LHCN-M2 (cell line): ENCODE results near the gene HLA-DPB1. TPM values are rescaled to one million over a fixed set of nuclear protein-coding genes. Genes with fewer than 3 reads are reported as not detected.

Experiments
- DNase-seq: peaks from one replicate; pipeline ENCODE4 v3.0.0-alpha.2; 2012; ENCODE audit warnings: low read depth
- total RNA-seq: library from RNA; depleted of rRNA; stranded (reverse); fragments of >200 nt; gene quantifications from 2 replicates; pipeline ENCODE4 v1.2.3, GENCODE V29; 2014; rRNA removed

HLA-DPB1 gene
- total RNA-seq, 1 experiment from 2014 or later, result 3.8 TPM

DNA sequence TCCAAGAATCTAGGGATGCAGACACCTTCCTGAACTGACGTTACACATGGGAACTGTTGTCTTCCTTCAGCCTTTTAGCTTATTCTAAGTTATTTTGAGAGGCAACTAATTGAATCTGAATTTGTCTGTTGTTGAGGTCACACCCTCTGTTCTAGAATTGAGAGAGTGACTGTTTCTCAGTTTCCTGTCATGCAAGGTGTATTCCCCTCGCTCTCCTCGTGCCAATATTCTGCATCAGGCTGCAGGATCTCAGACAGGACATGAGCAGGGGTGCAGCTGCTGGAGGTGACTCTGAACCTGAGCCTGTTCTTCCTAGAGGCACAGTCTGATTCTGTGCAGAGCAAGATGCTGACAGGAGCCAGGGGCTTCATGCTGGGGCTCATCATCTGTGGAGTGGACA lies 52.5 kb downstream of the HLA-DPB1 start:
- no peak for DNase-seq

DNA sequence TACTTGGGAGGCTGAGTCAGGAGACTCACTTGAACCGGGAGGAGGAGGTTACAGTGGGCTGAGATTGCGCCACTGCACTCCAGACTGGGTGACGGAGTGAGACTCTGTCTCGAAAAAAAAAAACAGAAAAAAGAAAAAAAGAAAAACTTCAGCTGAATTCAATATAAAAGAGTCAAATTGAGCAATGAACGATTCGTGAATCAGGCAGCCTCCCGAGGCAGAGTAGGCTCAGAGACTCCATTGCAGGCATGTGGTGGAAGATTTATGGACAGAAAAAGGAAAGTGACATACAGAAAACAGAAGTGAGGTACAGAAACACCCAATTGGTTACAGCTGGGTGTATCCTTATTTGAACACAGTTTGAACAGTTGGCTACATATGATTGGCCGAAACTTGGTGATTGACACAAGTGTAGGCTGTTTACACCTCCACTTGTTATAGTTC lies 56.3 kb downstream of the HLA-DPB1 start:
- DNase-seq, result no peak

DNA sequence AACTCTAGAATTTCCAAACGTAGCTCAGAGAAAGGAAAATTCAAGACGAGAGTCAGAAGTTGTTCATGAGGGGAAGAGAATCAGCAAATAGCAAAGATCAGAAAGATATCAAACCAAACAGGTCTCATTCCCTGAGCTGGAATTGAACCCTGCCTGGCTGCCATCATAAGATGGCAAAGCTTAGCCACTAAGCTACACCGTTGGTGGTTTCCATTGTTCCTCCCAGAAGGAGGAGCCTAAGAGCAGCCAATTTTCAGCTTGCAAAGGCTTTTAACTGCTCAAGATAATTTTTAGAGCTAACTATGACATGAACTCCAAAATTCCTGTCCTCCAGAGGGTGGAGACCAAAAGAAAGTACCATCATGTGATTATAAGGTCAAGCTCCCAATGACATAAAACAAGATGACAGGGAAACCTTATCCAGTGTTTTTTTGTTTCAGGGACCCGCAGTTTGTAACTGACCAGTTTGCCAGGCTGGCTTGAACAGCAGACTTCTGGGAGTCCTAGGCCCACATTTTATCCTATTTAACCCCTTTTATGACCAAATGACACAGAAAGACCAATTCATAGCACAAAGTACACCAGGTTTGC lies 60.6 kb downstream of the HLA-DPB1 start:
- DNase-seq, result no peak

Other genes starting within 250 kb of the HLA-DPB1 start
- 6.1 and 6.7 TPM in 2 replicates for gene TAP2, start 237.3 kb upstream of the HLA-DPB1 start, total RNA-seq
- gene PSMB8, start 231.9 kb upstream of the HLA-DPB1 start, total RNA-seq, result 39.8 and 55.6 TPM in 2 replicates
- 50.1 and 56.2 TPM in 2 replicates for gene TAP1, start 222.3 kb upstream of the HLA-DPB1 start, total RNA-seq
- gene PSMB9, start 221.8 kb upstream of the HLA-DPB1 start, total RNA-seq, result 9.0 and 20.0 TPM in 2 replicates
- 0.38 TPM in 1 of 2 replicates, not detected in the other for gene HLA-DMB, start 135.0 kb upstream of the HLA-DPB1 start, total RNA-seq
- 1.9 and 4.0 TPM in 2 replicates for gene HLA-DMA, start 122.9 kb upstream of the HLA-DPB1 start, total RNA-seq
- 113 and 125 TPM in 2 replicates for gene BRD2, start 107.4 kb upstream of the HLA-DPB1 start, total RNA-seq
- 0.06 and 0.23 TPM in 2 replicates for gene HLA-DOA, start 66.4 kb upstream of the HLA-DPB1 start, total RNA-seq
- gene HLA-DPA1, start 2.3 kb upstream of the HLA-DPB1 start, total RNA-seq, result 0.86 and 3.4 TPM in 2 replicates
- 0.96 and 1.1 TPM in 2 replicates for gene COL11A2, start 116.5 kb downstream of the HLA-DPB1 start, total RNA-seq
- 17.4 and 23.0 TPM in 2 replicates for gene RXRB, start 124.7 kb downstream of the HLA-DPB1 start, total RNA-seq
- 91.9 and 104 TPM in 2 replicates for gene SLC39A7, start 124.9 kb downstream of the HLA-DPB1 start, total RNA-seq
- 7.9 and 9.1 TPM in 2 replicates for gene HSD17B8, start 128.7 kb downstream of the HLA-DPB1 start, total RNA-seq
- 17.4 and 22.2 TPM in 2 replicates for gene RING1, start 132.5 kb downstream of the HLA-DPB1 start, total RNA-seq
- gene VPS52, start 195.9 kb downstream of the HLA-DPB1 start, total RNA-seq, result 40.0 and 51.0 TPM in 2 replicates
- 2,111 and 2,414 TPM in 2 replicates for gene RPS18, start 196.1 kb downstream of the HLA-DPB1 start, total RNA-seq
- gene B3GALT4, start 201.1 kb downstream of the HLA-DPB1 start, total RNA-seq, result 0.06 and 0.19 TPM in 2 replicates
- gene WDR46, start 213.2 kb downstream of the HLA-DPB1 start, total RNA-seq, result 83.7 and 98.3 TPM in 2 replicates
- gene PFDN6, start 213.6 kb downstream of the HLA-DPB1 start, total RNA-seq, result 67.6 and 82.1 TPM in 2 replicates
- gene RGL2, start 223.0 kb downstream of the HLA-DPB1 start, total RNA-seq, result 20.6 and 24.4 TPM in 2 replicates
- 44.9 and 57.9 TPM in 2 replicates for gene TAPBP, start 238.1 kb downstream of the HLA-DPB1 start, total RNA-seq
- gene ZBTB22, start 241.8 kb downstream of the HLA-DPB1 start, total RNA-seq, result 10.1 and 15.0 TPM in 2 replicates
- gene DAXX, start 247.0 kb downstream of the HLA-DPB1 start, total RNA-seq, result 51.6 and 64.3 TPM in 2 replicates